Measurements from ENCODE around the gene CLNS1A.
"Not testable (repeated sequence)": the region's sequence is repeated elsewhere in the genome, so short reads cannot be mapped to it uniquely, and the experiment has no call there.

The CLNS1A gene

DNA sequence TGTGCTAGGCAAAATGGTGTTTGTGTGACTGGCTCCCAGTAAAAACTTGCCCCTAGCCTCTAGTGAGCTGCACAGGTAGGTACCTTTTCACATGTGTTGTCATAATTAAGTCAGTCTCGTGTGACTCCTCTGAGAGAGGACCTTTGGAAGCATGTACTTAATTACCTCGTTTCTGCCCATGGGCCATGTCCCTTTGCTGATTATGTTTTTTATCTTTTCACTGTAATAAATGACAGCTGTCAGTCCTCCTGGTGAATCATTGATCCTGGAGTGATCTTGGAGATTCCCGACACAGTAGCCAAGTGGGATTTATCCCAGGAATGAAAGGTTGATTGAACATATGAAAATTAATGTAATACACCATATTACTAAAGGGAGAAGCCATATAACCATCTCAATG, 12.5 kb upstream of the CLNS1A start:
- no peak overlapping the region for H3K4me3 ChIP-seq (ENCODE audit: low read length)
- no peaks in the 10 kb centered on the region for H3K36me3 ChIP-seq (ENCODE audit: insufficient read depth, low read length)
- no peaks in the 10 kb centered on the region for H3K27me3 ChIP-seq (ENCODE audit: insufficient read depth, low read length)
- no peaks in the 10 kb centered on the region for H3K9me3 ChIP-seq (ENCODE audit: low read length)
- no peaks in the 10 kb centered on the region for H3K4me1 ChIP-seq (ENCODE audit: insufficient read depth, low read length)
- no peak overlapping the region for H2AFZ ChIP-seq (ENCODE audit: low read depth, low read length)

DNA sequence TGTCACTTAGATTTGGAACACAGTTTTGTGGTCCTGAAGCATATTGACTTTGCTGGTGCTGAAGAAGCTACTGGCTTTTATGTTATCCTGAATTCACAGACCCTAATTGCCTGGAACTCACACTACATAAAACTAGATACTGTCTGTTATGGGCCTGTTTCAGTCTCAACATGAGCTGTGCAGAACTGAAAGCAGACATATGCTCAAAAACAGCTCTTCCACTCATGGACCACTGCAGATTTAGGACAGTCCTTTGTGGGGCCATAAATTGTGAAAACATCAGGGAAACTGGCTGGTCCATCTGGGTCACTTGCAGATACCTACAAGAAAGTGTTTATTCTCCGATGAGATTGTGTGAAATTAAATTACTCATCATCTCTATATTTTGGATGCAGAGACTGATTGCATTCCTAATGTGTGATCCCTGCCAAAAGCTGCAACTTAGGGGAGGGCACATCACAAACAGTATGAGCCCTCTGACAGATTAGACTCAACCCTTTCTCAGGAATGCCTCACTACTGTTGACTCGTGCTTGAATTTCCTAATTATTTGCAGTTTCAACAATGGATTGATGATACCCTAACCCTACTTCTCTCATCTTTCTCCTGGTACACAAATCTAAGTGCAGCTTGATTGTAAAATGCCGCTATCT, 10.2 kb upstream of the CLNS1A start:
- H3K4me1 ChIP-seq (ENCODE audit: insufficient read depth, low read length): no peaks in the 10 kb centered on the region
- H3K36me3 ChIP-seq (ENCODE audit: insufficient read depth, low read length): no peaks in the 10 kb centered on the region
- no peak overlapping the region for H2AFZ ChIP-seq (ENCODE audit: low read depth, low read length)
- H3K9me3 ChIP-seq (ENCODE audit: low read length): no peaks in the 10 kb centered on the region
- no peak overlapping the region for H3K4me3 ChIP-seq (ENCODE audit: low read length)
- no peaks in the 10 kb centered on the region for H3K27me3 ChIP-seq (ENCODE audit: insufficient read depth, low read length)

DNA sequence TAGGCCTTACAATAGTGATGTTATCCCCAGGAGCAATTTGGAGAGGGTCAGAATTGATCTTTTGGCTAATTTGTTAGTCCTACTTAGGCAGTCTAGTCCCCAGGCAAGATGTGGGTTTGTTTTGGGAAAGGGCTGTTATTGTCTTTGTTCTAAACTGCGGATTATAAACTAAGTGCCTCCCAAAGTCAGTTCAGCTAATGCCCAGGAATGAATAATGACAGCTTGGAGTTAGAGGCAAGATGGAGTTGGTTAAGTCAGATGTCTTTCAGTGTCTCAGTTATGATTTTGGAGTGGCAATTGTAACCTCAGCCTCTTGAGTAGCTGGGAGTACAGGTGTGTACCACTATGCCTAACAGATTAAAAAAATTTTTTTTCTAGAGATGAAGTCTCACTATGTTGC, 7.3 kb upstream of the CLNS1A start:
- Histone ChIP-seq H3K27me3 (ENCODE audit: insufficient read depth, low read length) (no peaks in the 10 kb centered on the region), H3K9me3 (ENCODE audit: low read length) (no peaks in the 10 kb centered on the region), H3K4me1 (ENCODE audit: insufficient read depth, low read length) (no peaks in the 10 kb centered on the region), H3K36me3 (ENCODE audit: insufficient read depth, low read length) (no peaks in the 10 kb centered on the region), H3K4me3 (ENCODE audit: low read length) (no peak overlapping the region), H2AFZ (ENCODE audit: low read depth, low read length) (no peak overlapping the region)

DNA sequence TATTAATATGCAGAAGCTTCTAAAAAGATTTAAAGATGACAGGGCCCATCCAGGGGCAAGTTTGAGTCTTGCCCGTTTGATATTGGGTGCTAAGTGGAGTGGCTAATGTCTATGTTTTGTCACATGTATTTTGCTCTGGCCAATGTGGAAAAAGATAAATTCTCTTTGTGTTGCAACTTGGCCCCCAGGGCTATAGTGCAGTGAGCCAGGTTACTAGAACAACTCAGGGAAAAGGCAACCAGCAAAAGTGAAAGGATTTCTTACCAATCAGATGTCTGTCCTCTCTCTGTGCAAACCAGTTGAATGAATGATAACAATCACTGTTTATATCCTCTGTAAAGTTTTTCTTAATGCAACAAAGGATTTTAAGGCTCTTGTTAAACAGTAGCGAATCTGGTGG, 4.6 kb upstream of the CLNS1A start:
- H3K9me3 ChIP-seq (ENCODE audit: low read length): no peaks in the 10 kb centered on the region
- H3K4me1 ChIP-seq (ENCODE audit: insufficient read depth, low read length): peaks cover 5% of the 10 kb centered on the region
- no peaks in the 10 kb centered on the region for H3K36me3 ChIP-seq (ENCODE audit: insufficient read depth, low read length)
- H2AFZ ChIP-seq (ENCODE audit: low read depth, low read length): peak overlapping the region; percentile 49
- no peaks in the 10 kb centered on the region for H3K27me3 ChIP-seq (ENCODE audit: insufficient read depth, low read length)
- no peak overlapping the region for H3K4me3 ChIP-seq (ENCODE audit: low read length)

DNA sequence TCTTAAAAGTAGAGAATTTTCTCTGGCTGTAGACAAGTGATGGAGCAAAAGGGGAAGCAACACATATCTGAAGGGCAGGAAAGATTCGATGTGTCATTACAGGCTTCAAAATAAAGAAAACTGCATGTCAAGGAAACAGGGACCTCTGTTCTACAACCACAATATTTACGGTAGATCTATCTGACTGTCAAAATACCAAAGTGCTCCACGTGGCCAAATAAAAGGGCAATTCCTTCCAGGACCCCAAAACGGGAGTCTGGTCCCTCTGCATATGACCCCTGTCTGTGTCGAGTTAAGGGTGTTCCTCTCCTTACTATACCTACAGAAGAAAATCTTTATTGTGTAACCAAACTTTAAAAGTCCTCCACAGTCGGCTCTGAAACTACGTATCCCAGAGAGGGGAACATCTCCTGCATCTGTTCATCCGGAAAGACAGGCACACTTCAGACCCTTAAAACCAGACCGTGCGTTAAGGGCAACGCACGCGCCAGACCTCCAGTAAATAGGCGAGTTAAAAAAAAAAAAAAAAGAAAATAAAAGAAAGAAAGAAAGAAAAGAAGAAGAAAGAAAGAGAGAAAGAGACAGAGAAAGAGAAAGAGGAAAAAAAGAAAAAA, 756 bp downstream of the CLNS1A start:
- Histone ChIP-seq H3K27me3 (ENCODE audit: insufficient read depth, low read length) (no peaks in the 10 kb centered on the region), H3K9me3 (ENCODE audit: low read length) (no peaks in the 10 kb centered on the region), H3K4me3 (ENCODE audit: low read length) (peak overlapping the region; percentile 73), H2AFZ (ENCODE audit: low read depth, low read length) (no peak overlapping the region), H3K4me1 (ENCODE audit: insufficient read depth, low read length) (peaks cover 13% of the 10 kb centered on the region), H3K36me3 (ENCODE audit: insufficient read depth, low read length) (peaks cover 2% of the 10 kb centered on the region)

DNA sequence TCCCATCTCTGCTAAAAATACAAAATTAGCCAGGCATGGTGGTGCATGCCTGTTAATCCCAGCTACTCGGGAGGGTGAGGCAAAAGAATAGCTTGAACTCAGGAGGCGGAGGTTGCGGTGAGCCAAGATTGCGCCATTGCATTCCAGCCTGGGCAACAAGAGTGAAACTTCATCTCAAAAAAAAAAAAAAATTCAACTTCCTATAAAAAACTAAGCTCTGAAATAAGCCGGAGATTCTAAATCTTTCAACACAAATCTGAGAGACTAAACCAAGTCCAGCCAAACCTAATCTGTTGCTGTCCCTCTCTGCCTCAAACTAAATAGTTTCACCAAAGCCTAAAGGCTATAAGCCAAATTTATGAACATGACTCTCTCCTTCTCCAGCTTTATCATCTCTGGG, 3.7 kb downstream of the CLNS1A start:
- H2AFZ ChIP-seq (ENCODE audit: low read depth, low read length); H3K4me3 ChIP-seq (ENCODE audit: low read length); H3K36me3 ChIP-seq (ENCODE audit: insufficient read depth, low read length); H3K27me3 ChIP-seq (ENCODE audit: insufficient read depth, low read length); H3K9me3 ChIP-seq (ENCODE audit: low read length): not testable (repeated sequence)
- peaks cover 13% of the 10 kb centered on the region for H3K4me1 ChIP-seq (ENCODE audit: insufficient read depth, low read length)

DNA sequence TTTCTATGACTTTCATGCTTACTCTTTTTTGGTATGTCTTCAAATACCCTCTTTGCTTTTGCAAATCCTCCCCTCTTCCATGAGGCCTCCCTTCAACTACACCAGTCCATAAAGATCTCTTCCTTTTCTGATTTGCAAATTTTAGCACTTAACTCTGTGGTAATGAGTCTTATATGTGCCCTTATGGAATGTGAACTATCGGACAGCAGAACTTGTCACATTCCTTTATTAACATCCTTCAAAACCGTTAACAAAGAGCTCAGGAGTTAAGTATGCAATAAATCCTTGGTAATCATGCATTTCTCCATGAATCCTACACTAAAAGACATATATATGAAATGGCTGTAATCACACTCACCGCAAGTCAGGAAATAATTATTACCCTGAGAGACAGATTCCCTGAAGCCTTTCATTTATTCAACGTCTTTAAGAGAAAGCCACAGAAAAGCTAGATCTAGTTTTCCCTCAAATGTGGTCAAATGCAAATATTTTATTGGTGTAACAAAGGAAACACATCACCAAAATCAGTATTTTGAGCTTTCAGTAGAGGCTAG, 7.4 kb downstream of the CLNS1A start:
- Histone ChIP-seq H3K4me3 (ENCODE audit: low read length) (no peak overlapping the region), H2AFZ (ENCODE audit: low read depth, low read length) (no peak overlapping the region), H3K27me3 (ENCODE audit: insufficient read depth, low read length) (no peaks in the 10 kb centered on the region), H3K4me1 (ENCODE audit: insufficient read depth, low read length) (no peaks in the 10 kb centered on the region), H3K36me3 (ENCODE audit: insufficient read depth, low read length) (peaks cover 23% of the 10 kb centered on the region), H3K9me3 (ENCODE audit: low read length) (no peaks in the 10 kb centered on the region)

DNA sequence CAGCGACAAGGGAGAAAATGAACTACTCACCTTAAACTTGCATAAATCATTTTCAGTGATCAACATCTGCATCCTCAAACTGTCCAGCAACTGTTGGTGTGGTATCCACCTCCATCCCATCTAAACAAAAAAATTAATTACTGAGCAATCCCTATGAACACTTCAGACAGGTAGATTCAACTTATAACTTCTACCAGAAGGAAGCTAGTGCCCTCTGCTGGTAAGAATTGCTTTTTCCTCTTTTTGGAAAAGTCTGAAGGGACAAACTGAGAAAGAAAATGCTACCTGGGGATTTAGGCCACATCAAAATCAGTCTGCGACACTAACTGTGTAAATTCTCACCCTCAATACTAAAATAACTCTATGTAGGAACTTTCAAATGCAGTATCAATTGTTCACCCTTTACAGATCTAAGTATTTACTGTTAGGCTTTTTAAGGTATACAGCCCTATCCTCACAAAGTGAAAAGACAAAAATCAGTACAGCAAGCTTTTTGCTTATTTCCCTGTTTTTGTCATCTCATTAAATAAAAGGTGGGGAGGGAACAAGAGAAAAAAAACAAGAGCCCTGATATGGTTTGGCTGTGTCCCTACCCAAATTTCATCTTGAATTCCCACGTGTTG, 17.9 kb downstream of the CLNS1A start:
- Histone ChIP-seq H3K9me3 (ENCODE audit: low read length) (no peaks in the 10 kb centered on the region), H2AFZ (ENCODE audit: low read depth, low read length) (no peak overlapping the region), H3K4me1 (ENCODE audit: insufficient read depth, low read length) (no peaks in the 10 kb centered on the region), H3K4me3 (ENCODE audit: low read length) (no peak overlapping the region), H3K27me3 (ENCODE audit: insufficient read depth, low read length) (no peaks in the 10 kb centered on the region), H3K36me3 (ENCODE audit: insufficient read depth, low read length) (peaks cover 67% of the 10 kb centered on the region)

DNA sequence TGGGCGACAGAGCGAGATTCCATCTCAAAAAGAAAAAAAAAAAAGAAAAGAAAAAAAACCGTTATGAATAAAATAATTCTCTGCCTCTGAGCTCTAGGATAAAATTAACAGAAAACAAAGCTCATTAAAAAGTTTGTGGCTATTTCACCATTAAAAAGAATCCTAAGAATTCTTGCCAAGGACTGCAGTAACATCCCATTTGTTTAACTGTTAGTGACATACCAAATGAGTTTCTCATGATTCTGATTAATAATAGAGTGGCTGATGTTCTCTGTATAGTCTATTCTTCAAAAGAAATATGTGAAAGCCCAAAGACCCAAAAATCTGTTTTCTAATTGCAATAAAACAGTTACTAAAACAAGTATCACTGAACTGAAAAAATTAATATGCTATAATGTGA, 19.7 kb downstream of the CLNS1A start:
- no peak overlapping the region for H3K4me3 ChIP-seq (ENCODE audit: low read length)
- no peaks in the 10 kb centered on the region for H3K9me3 ChIP-seq (ENCODE audit: low read length)
- H3K27me3 ChIP-seq (ENCODE audit: insufficient read depth, low read length): no peaks in the 10 kb centered on the region
- H3K36me3 ChIP-seq (ENCODE audit: insufficient read depth, low read length): peaks cover 58% of the 10 kb centered on the region
- no peaks in the 10 kb centered on the region for H3K4me1 ChIP-seq (ENCODE audit: insufficient read depth, low read length)
- no peak overlapping the region for H2AFZ ChIP-seq (ENCODE audit: low read depth, low read length)

DNA sequence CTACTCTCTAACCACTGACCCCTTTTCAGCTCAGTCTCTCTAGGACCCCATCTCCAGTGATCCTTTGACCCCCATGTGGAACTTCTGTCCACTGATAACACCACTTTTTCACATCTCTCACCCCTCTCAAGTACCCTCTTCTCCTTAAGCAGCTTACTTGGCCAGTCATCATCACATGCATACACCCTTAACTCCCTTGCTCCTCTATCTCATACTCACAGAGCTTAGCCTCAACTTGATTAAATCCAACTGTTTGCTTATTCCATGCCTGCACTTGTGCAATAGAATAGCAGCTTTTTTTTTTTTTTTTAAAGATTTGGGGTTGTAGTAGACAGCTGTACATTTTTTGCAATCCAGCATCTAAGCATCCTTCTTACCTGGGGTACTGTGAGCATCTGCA, 25.7 kb downstream of the CLNS1A start:
- Histone ChIP-seq H3K4me1 (ENCODE audit: insufficient read depth, low read length) (no peaks in the 10 kb centered on the region), H3K4me3 (ENCODE audit: low read length) (no peak overlapping the region), H2AFZ (ENCODE audit: low read depth, low read length) (no peak overlapping the region), H3K9me3 (ENCODE audit: low read length) (no peaks in the 10 kb centered on the region), H3K27me3 (ENCODE audit: insufficient read depth, low read length) (no peaks in the 10 kb centered on the region), H3K36me3 (ENCODE audit: insufficient read depth, low read length) (peaks cover 49% of the 10 kb centered on the region)

DNA sequence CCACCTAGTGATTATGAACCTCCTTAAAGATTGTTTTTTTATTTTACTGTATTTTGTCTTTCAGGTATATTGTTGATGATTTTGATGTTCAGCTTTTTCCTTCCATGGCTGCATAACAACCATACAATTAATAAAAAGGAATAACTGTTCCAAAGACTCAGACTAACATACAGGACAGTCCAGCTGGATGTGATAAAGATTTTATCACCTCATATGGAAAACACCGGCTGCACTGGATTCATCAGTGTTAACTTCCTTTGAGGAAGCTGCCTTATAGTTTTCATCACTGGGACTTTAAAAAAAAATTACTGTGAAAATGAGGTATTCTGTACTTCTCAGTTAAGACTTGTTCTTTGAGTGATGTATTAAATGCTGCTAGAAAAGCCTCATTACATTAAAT, 28.4 kb downstream of the CLNS1A start:
- Histone ChIP-seq H2AFZ (ENCODE audit: low read depth, low read length) (no peak overlapping the region), H3K9me3 (ENCODE audit: low read length) (no peaks in the 10 kb centered on the region), H3K36me3 (ENCODE audit: insufficient read depth, low read length) (peaks cover 33% of the 10 kb centered on the region), H3K27me3 (ENCODE audit: insufficient read depth, low read length) (no peaks in the 10 kb centered on the region), H3K4me1 (ENCODE audit: insufficient read depth, low read length) (no peaks in the 10 kb centered on the region), H3K4me3 (ENCODE audit: low read length) (no peak overlapping the region)

DNA sequence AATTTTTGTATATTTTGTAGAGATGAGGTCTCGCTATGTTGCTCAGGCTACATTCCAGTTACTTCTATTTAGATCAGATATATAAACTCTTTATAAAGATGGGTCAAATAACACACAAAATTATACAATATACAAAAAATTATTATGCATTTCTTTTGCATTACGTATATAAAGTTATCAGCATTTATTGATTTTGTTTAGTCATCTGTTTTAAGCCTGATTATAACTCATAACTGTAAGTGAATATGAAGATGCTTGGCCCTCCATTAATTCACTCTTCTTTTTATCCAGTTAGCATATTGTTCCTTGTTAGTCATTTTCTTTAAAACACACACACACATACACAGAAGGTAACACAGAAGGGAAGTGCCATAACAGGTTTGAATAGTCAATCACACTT, 33.3 kb downstream of the CLNS1A start:
- Histone ChIP-seq H3K4me3 (ENCODE audit: low read length) (no peak overlapping the region), H3K4me1 (ENCODE audit: insufficient read depth, low read length) (peaks cover 25% of the 10 kb centered on the region), H2AFZ (ENCODE audit: low read depth, low read length) (no peak overlapping the region), H3K9me3 (ENCODE audit: low read length) (no peaks in the 10 kb centered on the region), H3K36me3 (ENCODE audit: insufficient read depth, low read length) (peaks cover 13% of the 10 kb centered on the region), H3K27me3 (ENCODE audit: insufficient read depth, low read length) (no peaks in the 10 kb centered on the region)

DNA sequence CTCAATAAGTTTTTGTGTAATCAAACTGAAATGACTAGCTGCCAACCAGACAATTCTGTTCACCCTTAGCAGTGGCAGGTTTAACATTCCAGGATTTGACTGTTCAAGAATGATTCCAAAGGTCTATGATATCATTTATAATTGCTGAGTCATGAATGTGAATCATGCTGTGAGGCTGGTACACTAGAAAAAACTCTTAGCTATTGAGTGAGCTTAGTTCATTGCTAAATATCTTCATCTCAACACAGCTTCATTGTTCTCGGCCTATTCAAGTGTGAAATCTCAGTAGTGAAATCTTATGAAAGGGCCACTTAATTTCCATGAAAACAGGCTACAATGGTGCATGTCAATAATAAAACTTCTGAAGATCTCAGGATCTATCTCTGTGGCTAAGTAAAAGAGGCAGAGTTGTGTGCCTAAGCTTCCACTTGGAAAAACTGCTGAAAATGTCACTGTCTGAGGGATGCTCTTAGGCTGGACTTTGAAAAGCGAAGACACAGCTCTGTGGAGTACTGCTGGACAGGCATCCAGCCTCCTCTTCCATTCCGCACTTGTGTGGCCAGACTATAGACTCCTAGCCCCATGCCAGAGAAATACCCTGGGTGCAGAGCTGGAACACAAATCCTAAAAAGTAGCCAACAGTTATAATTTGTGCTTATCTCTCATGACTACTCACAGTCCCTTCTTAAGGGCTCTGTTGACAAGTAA, 35.1 kb downstream of the CLNS1A start:
- Histone ChIP-seq H3K36me3 (ENCODE audit: insufficient read depth, low read length) (peaks cover 6% of the 10 kb centered on the region), H3K4me1 (ENCODE audit: insufficient read depth, low read length) (peaks cover 25% of the 10 kb centered on the region), H3K27me3 (ENCODE audit: insufficient read depth, low read length) (no peaks in the 10 kb centered on the region), H3K4me3 (ENCODE audit: low read length) (no peak overlapping the region), H2AFZ (ENCODE audit: low read depth, low read length) (no peak overlapping the region), H3K9me3 (ENCODE audit: low read length) (no peaks in the 10 kb centered on the region)
